Omental fat pad (tissue), 4 donors: ENCODE data around the gene GPR160. TPM values are rescaled to one million over a fixed set of nuclear protein-coding genes. Genes with fewer than 3 reads are reported as not detected.

Experiments
- ATAC-seq: fragments of 150-250 bp; one replicate; pipeline ENCODE4 v1.9.1; 2016; ENCODE audit warnings: mild to moderate bottlenecking, moderate library complexity; ENCODE audit not compliant: low FRiP score
- DNase-seq: peaks from one replicate; pipeline ENCODE4 v3.0.0-alpha.2; 2019; ENCODE audit warnings: low spot score
- total RNA-seq, 4 donors: library from RNA; depleted of rRNA; stranded (reverse); fragments of >200 nt; gene quantifications; one replicate each; pipeline ENCODE4 v1.1.0, GENCODE V29; 2016
- TF ChIP-seq, protein P1 (sequence below), 3 donors: fragments of 450-650 bp; IDR thresholded peaks; one replicate each; pipeline ENCODE4 v1.5.1; 2016 to 2017; ENCODE audit warnings: antibody characterized with exemption in 3 of 3, mild to moderate bottlenecking in 3 of 3, moderate library complexity in 2 of 3

Gene GPR160
- total RNA-seq, 4 donors from 2014 or later, result 1.4 to 27.7 (median 9.4) TPM

DNA sequence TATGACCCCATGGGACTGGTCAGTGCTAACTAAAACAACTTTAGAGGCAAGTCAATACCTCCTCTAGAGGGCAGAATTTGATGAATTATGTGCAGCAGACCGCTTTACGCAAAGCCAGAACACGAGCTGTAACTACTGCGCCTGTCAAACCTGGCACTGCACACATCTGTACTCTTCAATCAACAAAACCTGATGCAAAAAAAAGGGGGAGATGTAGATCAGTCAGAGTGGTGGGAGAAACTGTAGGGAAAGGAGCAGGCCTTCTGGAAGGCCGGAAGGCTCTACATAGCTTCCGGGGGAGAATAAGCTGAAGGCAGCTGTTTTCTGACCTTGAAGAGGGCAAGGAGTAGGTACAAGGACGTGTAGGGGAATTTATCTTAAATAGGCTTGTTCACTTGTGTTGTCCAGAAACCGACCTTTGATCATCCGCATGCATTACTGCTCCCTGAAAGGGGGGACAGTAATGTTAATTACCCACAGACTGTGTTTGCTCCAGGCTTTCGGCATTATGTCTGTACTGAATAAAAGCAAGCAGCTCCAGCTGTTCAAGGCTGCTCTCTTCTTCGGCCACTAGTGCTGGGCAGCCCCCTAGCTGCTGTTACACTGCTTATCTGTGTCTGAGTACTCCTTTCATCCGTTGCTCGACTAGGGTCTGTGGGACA lies 41.0 kb downstream of the GPR160 start:
- ATAC-seq, result no peak

GRCh38 chr3:170079536-170080165 lies 41.9 kb downstream of the GPR160 start:
- no peak for DNase-seq
- ATAC-seq, result no peak
- TF ChIP-seq, protein P1, sequence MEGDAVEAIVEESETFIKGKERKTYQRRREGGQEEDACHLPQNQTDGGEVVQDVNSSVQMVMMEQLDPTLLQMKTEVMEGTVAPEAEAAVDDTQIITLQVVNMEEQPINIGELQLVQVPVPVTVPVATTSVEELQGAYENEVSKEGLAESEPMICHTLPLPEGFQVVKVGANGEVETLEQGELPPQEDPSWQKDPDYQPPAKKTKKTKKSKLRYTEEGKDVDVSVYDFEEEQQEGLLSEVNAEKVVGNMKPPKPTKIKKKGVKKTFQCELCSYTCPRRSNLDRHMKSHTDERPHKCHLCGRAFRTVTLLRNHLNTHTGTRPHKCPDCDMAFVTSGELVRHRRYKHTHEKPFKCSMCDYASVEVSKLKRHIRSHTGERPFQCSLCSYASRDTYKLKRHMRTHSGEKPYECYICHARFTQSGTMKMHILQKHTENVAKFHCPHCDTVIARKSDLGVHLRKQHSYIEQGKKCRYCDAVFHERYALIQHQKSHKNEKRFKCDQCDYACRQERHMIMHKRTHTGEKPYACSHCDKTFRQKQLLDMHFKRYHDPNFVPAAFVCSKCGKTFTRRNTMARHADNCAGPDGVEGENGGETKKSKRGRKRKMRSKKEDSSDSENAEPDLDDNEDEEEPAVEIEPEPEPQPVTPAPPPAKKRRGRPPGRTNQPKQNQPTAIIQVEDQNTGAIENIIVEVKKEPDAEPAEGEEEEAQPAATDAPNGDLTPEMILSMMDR (IDR thresholded peaks at IDR 0.05), result no peak

More for the DNA sequence above, 41.0 kb downstream of the GPR160 start:
- TF ChIP-seq, protein P1 (IDR thresholded peaks at IDR 0.05), result no peak
- DNase-seq, result no peak

GRCh38 chr3:170080605-170081004 lies 42.8 kb downstream of the GPR160 start:
- DNase-seq (no peak), ATAC-seq (no peak)
- TF ChIP-seq, protein P1 (IDR thresholded peaks at IDR 0.05), result no peak

- TF ChIP-seq, protein P1 (IDR thresholded peaks at IDR 0.05), result no peak
- ATAC-seq (no peak), DNase-seq (no peak)
These were observed 43.4 kb downstream of the GPR160 start for GRCh38 chr3:170081079-170081741.

DNA sequence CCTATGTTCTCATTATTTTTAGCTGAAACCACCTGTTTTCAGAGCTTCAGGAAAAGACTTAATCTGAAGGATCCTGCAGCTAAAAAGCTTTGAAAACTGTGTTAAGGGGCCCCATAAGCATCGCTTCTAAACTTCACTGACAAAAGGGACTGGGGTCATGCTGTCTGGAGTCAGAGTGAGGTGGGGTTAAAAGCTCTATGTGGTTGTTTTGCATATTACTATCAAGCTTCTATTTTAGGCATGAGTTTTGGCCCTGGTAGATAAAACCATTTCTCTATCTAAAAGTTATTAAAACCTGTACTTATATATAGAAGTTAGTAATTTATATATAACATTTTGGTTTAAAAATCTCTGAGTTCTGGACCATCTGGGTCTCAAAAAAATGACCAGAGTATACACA lies 45.5 kb downstream of the GPR160 start:
- DNase-seq (no peak), ATAC-seq (no peak)
- TF ChIP-seq, protein P1 (IDR thresholded peaks at IDR 0.05), result no peak

DNA sequence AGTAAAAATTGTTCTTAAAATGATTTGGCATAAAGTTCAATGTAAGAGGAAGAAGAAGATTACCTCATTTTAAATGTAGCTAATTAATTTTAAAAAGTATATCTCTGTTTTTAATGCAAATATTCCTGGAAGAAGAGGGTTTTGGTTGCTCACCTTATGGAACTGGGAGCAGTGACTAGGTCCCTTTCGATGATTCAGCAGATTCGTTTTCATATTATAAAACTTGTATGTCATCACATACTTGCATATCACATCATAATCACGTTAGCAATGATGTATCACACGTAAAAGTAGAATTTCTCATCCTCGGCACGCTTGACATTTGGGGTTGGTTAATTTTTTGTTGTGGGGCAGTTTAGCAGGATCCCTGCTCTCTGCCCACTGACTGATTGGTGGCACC lies 47.6 kb downstream of the GPR160 start:
- DNase-seq (no peak), ATAC-seq (no peak)
- TF ChIP-seq, protein P1 (IDR thresholded peaks at IDR 0.05), result no peak
